Lower leg skin (tissue), 4 donors: ENCODE data around the gene SULT1A2. TPM values are rescaled to one million over a fixed set of nuclear protein-coding genes. Genes with fewer than 3 reads are reported as not detected.
"Not testable (repeated sequence)": the region's sequence is repeated elsewhere in the genome, so short reads cannot be mapped to it uniquely, and the experiment has no call there.

Experiments
- DNase-seq, 2 donors: peaks; one replicate each; pipeline ENCODE4 v3.0.0-alpha.2; 2019; ENCODE audit warnings: low spot score in 2 of 2
- H3K4me3 ChIP-seq: fragments of 200-600 bp; sonication (generic); 2 replicates; pipeline ENCODE4 v1.5.1; 2017; ENCODE audit warnings: mild to moderate bottlenecking, low read depth; ENCODE audit not compliant: poor library complexity, severe bottlenecking
- CTCF ChIP-seq, 3 donors: fragments of 450-650 bp; IDR thresholded peaks; one replicate each; pipeline ENCODE4 v1.5.1; 2016; ENCODE audit warnings: antibody characterized with exemption in 3 of 3, mild to moderate bottlenecking in 3 of 3, moderate library complexity in 2 of 3
- POLR2A ChIP-seq, 2 donors: fragments of 450-650 bp; IDR thresholded peaks; one replicate each; pipeline ENCODE4 v1.6.1; 2016 to 2017; ENCODE audit warnings: antibody characterized with exemption in 2 of 2, mild to moderate bottlenecking in 1 of 2, moderate library complexity in 1 of 2
- WGBS, 2 donors: methylation state at CpG; one replicate each; pipeline ENCODE4 v1.1.5; 2018; 5-methylcytosine and 5-hydroxymethylcytosine counted together
- intact Hi-C: fragments of 100-400 bp; cut with DNase I; formaldehyde crosslinking; loops from one replicate; pipeline ENCODE4 v1.15.0; 2023; ENCODE audit warnings: low total_unique reads
- total RNA-seq, 4 donors: library from RNA; depleted of rRNA; stranded (reverse); fragments of >200 nt; gene quantifications; one replicate each; pipeline ENCODE4 v1.1.0, GENCODE V29; 2016

Gene SULT1A2
- total RNA-seq, 4 donors from 2014 or later: not detected

DNA sequence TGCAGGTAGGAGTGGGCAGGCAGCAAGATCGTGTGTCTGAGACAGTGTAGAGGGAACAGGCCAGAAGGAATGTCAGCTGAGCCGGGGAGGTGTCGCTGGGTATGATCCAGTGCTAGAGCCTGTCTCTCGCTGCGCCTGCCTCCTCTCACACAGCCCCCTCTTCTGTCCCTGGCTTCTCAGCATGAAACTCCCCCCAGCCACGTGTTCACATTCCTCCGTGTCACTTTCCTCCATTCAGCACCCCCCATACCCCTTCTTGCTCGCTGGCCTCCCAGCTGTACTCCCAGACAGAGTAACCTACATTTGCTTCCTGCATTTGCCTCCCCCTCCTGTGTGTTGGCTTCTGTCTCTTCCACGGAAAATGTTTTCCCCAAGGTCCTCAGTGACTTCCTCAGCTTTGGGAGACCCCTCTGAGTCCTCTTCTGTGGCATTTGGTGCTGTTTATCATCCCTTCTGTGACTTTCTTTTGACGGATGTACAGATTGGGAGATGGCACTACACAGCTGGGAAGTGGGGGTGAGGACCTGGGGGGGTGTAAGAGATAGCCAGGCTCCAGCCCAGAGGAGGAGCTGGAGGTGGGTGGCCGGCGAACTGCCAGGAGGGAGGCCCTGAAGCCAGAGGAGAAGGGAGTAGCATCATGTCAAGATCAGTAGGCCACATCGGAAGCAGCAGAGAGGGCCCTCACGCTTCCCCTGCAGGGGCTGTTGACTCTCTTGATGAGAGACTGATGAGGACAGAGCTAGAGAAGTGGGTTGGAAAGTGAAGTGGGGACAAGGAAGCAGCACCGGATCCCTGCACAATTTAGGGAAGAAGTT lies 23.9 kb downstream of the SULT1A2 start:
- intact Hi-C loops: no loop called here
- TF ChIP-seq POLR2A (IDR thresholded peaks at IDR 0.05): no peak
- no peak for TF ChIP-seq CTCF (IDR thresholded peaks at IDR 0.05)
- no peak for DNase-seq
- 56 to 70% methylated on average over 15 of the region's 15 CpGs for WGBS, 2 donors
- no peak overlapping the region for H3K4me3 ChIP-seq

DNA sequence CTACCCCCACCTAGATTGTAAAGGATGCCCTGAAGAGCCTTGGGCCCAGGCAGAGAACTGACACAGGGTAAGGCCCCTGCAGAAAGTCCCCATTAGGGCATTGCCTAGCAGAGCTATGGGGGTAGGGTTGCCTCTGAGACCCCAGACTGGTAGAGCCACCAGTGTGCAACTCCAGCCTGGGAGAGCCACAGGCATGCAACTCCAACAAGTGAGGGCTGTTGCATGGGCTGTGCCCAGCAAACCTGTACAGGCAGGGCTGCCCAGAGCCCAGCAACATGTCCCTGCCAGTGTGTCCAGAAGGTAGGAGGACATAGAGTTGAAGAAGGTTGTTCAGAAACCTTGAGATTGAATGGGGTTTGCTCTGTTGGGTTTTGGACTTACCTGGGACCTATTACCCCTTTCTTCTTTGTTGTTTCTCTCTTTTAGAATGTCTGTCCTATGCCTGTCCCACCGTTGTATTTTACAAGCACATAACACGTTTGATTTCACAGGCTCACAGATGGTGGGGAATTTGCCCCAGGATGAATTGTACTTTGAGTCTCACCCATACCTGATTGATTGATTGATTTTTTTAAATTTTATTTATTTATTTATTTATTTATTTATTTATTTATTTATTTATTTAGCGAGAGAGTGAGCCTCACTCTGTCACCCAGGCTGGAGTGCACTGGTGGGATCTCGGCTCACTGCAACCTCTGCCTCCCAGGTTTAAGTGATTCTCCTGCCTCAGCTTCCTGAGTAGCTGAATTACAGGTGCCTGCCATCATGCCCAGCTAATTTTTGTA lies 26.7 kb downstream of the SULT1A2 start:
- DNase-seq: no peak
- intact Hi-C loops: no loop called here
- no peak overlapping the region for H3K4me3 ChIP-seq
- TF ChIP-seq CTCF (IDR thresholded peaks at IDR 0.05) (no peak), POLR2A (IDR thresholded peaks at IDR 0.05) (no peak)
- 93 to 97% methylated on average over 4 of the region's 4 CpGs for WGBS, 2 donors

GRCh38 chr16:28569021-28569420 lies 27.8 kb downstream of the SULT1A2 start:
- H3K4me3 ChIP-seq: no peak overlapping the region
- DNase-seq: no peak
- intact Hi-C loops: no loop called here
- TF ChIP-seq POLR2A (IDR thresholded peaks at IDR 0.05) (no peak), CTCF (IDR thresholded peaks at IDR 0.05) (no peak)
- 76 to 86% methylated on average over 5 of the region's 5 CpGs for WGBS, 2 donors

- 94% methylated on average over 2 of the region's 2 CpGs for WGBS, 2 donors
- DNase-seq: no peak
- no peak overlapping the region for H3K4me3 ChIP-seq
These were observed 29.6 kb downstream of the SULT1A2 start for GRCh38 chr16:28567292-28567691.

DNA sequence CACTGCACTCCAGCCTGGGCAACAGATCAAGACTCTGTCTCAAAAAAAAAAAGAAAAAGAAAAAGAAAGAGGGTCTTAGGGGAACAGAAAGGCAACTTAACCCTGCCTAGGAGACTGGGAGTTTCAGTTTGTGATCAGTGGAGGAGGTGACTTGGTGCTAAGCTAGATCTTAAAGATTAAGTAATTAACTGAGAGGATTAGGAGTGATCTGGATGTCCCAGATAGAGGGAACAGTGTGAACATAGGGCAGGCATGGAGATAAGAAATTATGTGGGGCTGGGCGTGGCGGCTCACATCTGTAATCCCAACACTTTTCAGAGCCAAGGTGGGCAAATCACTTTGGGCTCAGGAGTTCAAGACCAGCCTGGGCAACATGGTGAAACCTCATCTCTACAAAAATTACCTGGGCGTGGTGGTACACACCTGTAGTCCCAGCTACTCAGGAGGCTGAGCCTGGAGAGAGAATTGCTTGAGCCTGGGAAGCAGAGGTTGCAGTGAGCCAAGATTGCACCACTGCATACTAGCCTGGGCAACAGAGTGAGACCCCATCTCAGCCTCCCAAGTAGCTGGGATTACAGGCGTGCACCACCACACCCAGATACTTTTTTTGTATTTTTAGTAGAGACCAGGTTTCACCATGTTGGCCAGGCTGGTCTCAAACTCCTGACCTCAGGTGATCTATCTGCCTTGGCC lies 30.5 kb downstream of the SULT1A2 start:
- H3K4me3 ChIP-seq, DNase-seq, intact Hi-C loops: not testable (repeated sequence)
- WGBS, 2 donors: 98% methylated on average over 4 of the region's 4 CpGs

More at GRCh38 chr16:28567292-28567691, 29.6 kb downstream of the SULT1A2 start:
- TF ChIP-seq POLR2A (IDR thresholded peaks at IDR 0.05): no peak
- TF ChIP-seq CTCF (IDR thresholded peaks at IDR 0.05): no peak
- intact Hi-C loops: no loop called here

GRCh38 chr16:28563218-28563617 lies 33.6 kb downstream of the SULT1A2 start:
- H3K4me3 ChIP-seq: no peak overlapping the region
- intact Hi-C loops: no loop called here
- TF ChIP-seq POLR2A (IDR thresholded peaks at IDR 0.05) (no peak), CTCF (IDR thresholded peaks at IDR 0.05) (no peak)
- 89 to 93% methylated on average over 6 of the region's 6 CpGs for WGBS, 2 donors
- DNase-seq: no peak
